T-helper 2 cell treated with Interferon-gamma antibody and Interleukin-4, amounts not matched to agents 5 μg/mL and 100 μg/mL, for 36 hours (primary cell): ENCODE data around the gene PRDX6.
"Not testable (repeated sequence)": the region's sequence is repeated elsewhere in the genome, so short reads cannot be mapped to it uniquely, and the experiment has no call there.

ENCODE experiments used
- DNase-seq: peaks from one replicate; pipeline ENCODE4 v3.0.0; 2021; ENCODE audit warnings: low spot score
- H3K27ac Mint-ChIP-seq: one replicate; pipeline ENCODE4 v1.8.0; 2021; ENCODE audit warnings: mild to moderate bottlenecking, mixed read lengths
- H3K27me3 Mint-ChIP-seq: one replicate; pipeline ENCODE4 v1.8.0; 2021; ENCODE audit warnings: low read depth, mixed read lengths
- H3K36me3 Mint-ChIP-seq: one replicate; pipeline ENCODE4 v1.8.0; 2021; ENCODE audit warnings: low read depth, mixed read lengths
- H3K4me1 Mint-ChIP-seq: one replicate; pipeline ENCODE4 v1.8.0; 2021; ENCODE audit warnings: low read depth, mixed read lengths
- H3K4me3 Mint-ChIP-seq: one replicate; pipeline ENCODE4 v1.8.0; 2022; ENCODE audit warnings: mild to moderate bottlenecking, moderate library complexity, mixed read lengths
- H3K9me3 Mint-ChIP-seq: one replicate; pipeline ENCODE4 v1.8.0; 2021; ENCODE audit warnings: mixed read lengths

Gene PRDX6

DNA sequence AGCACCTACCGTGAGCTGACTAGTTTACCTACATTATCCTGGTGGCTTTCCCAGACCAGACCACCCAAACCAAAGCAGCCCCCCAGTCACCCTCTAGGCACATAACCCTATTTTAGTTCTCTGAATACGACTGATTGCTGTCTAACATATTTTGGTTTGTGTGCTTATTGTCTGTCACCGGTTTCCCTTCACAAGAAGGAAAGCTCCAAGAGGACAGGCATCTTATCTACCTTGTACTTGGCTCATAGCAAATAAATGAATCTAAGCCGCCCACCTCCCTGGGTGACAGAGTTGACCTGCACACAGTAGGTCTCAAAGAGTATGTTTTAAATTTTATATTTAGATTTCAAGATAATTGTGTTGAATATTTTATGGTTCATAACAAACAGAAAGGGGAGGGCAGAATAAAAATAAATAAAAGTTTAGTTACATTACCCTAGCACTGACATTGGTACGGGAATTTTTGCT lies 904 bp upstream of the PRDX6 start:
- Mint-ChIP-seq H3K4me3 (peak overlapping the region; percentile 85), H3K4me1 (peaks cover 49% of the 10 kb centered on the region), H3K36me3 (peaks cover 44% of the 10 kb centered on the region), H3K9me3 (peaks cover 11% of the 10 kb centered on the region), H3K27ac (peak overlapping the region; percentile 95), H3K27me3 (no peaks in the 10 kb centered on the region)
- peak; percentile 13 for DNase-seq

DNA sequence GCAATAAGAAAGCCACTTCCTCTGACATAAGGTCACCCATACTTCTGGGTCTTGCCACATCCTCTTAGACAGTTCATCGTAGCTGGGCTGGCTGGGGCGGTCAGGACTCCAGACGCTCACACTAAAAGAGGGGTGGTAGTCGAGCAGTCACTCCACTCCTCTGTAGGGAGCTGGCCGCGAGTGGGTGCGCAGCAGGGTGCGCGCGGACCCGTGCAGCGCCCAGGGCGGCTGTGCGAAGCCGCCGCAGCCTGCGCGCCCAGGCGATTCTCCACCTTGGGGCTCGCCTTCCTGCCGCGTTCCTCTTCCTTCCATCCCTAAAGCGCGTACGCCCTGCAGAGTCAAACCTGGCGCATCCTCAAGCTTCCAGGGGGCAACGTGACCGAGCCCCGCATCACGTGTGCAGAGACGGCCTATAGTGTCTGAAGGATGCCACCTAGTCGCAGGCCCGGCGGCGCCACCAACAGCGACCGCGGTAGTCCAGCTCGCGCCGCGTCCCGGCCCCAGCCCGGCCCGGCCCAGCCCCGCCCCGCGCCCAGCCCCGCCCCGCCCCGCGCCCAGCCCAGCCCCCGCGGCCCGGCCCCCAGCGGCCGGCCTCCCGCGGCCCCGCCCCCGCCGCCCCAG lies 360 bp upstream of the PRDX6 start:
- no peaks in the 10 kb centered on the region for H3K27me3 Mint-ChIP-seq
- H3K27ac Mint-ChIP-seq, result peak overlapping the region; percentile 95
- peaks cover 5% of the 10 kb centered on the region for H3K9me3 Mint-ChIP-seq
- peak overlapping the region; percentile 87 for H3K4me3 Mint-ChIP-seq
- H3K4me1 Mint-ChIP-seq, result peaks cover 49% of the 10 kb centered on the region
- DNase-seq, result peak; percentile 81
- peaks cover 43% of the 10 kb centered on the region for H3K36me3 Mint-ChIP-seq

DNA sequence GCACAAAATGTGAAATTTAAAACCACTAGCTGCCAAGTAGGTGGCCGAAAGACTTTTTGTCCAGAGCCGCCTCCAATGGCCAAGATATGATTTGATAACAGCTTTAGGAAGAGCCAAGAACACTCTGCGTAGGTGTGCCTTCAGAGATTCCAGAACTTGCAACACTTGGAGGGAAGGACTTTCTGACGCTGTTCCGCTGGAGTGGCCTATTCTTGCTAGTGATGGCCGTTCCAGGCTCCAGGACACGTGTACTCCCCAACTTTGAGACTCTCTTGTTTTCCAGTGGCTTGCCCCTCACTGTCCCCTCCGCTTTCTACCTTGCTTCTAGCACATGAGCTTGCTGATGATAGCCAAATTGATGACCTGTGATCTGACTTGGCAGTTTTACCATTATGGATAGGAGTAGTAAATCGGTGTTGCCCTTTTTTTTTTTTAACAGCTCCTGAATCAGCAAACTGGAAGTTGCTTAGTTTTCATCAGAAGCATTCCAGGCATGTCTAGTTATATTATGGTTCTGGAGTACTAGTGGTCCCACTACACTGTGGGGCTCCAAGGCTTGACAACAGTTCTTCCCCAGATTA lies 1.0 kb downstream of the PRDX6 start:
- peak overlapping the region; percentile 71 for H3K27ac Mint-ChIP-seq
- H3K27me3 Mint-ChIP-seq, result no peaks in the 10 kb centered on the region
- no peak for DNase-seq
- H3K4me3 Mint-ChIP-seq, result peak overlapping the region; percentile 87
- H3K36me3 Mint-ChIP-seq, result peaks cover 46% of the 10 kb centered on the region
- H3K4me1 Mint-ChIP-seq, result peaks cover 51% of the 10 kb centered on the region
- H3K9me3 Mint-ChIP-seq, result no peaks in the 10 kb centered on the region

DNA sequence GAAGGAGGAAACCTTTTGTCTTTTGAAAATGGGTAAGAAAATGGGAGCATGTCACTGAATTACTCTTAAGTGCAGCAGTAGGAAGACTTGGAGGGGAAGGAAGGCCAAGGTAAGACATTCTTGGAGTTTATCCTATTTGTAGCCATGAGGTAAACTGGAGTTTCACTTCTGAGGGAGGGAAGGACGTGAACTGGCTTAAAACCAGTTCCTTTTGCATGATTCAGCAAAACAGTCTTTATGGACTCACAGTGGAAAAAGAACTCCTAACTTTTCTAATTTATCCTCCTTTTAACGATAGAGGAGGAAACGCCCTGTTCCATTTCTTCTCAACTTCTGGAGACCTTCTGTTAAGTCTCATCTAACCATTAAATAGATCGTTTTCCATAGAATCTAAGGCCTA lies 2.5 kb downstream of the PRDX6 start:
- Mint-ChIP-seq H3K4me1 (peaks cover 43% of the 10 kb centered on the region), H3K9me3 (no peaks in the 10 kb centered on the region), H3K36me3 (peaks cover 44% of the 10 kb centered on the region), H3K27ac (no peak overlapping the region), H3K4me3 (no peak overlapping the region), H3K27me3 (no peaks in the 10 kb centered on the region)
- no peak for DNase-seq

DNA sequence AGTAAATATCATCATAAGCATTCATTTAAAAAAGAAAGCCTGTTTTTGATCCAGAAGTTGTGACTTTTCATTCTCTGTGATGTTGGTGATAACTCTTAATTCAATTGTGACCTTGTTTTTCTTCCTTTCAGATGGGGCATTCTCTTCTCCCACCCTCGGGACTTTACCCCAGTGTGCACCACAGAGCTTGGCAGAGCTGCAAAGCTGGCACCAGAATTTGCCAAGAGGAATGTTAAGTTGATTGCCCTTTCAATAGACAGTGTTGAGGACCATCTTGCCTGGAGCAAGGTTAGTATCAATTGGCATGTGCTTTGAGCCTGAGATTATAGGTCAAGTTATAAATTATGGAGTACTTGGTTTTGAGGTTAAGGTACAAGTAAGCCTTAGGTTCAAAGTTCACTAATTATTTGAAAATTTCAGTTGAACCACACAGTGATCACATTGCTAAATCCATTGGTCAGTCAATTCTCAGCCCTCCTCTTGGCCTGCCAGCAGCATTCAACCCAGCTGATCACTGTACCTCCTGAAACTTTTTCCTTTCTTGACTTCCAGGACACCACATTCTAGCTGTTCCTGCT lies 4.1 kb downstream of the PRDX6 start:
- Mint-ChIP-seq H3K27ac (no peak overlapping the region), H3K36me3 (peaks cover 56% of the 10 kb centered on the region), H3K4me3 (no peak overlapping the region), H3K9me3 (no peaks in the 10 kb centered on the region), H3K4me1 (peaks cover 29% of the 10 kb centered on the region), H3K27me3 (no peaks in the 10 kb centered on the region)
- DNase-seq, result no peak

DNA sequence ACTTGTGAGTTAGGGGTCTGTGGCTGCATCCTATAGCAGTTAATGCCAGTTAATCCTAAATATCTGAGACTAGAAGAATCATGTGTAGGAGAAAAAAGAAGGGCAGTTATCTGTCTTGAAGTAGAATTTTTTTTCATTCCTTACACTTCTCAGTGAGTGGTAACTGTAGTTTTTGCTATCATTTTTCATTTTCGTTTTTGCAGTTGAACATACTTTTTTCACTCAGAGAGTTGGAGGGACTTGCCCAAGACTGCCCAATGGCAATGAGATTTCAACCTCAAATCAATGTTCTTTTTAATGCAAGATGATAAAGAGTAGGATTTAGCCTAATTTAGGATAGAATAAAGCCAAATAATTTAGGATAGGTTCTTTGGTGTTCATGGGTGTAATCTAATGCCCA lies 5.5 kb downstream of the PRDX6 start:
- DNase-seq, result no peak
- H3K27ac Mint-ChIP-seq, result no peak overlapping the region
- no peaks in the 10 kb centered on the region for H3K27me3 Mint-ChIP-seq
- peaks cover 27% of the 10 kb centered on the region for H3K4me1 Mint-ChIP-seq
- no peak overlapping the region for H3K4me3 Mint-ChIP-seq
- peaks cover 68% of the 10 kb centered on the region for H3K36me3 Mint-ChIP-seq
- no peaks in the 10 kb centered on the region for H3K9me3 Mint-ChIP-seq

DNA sequence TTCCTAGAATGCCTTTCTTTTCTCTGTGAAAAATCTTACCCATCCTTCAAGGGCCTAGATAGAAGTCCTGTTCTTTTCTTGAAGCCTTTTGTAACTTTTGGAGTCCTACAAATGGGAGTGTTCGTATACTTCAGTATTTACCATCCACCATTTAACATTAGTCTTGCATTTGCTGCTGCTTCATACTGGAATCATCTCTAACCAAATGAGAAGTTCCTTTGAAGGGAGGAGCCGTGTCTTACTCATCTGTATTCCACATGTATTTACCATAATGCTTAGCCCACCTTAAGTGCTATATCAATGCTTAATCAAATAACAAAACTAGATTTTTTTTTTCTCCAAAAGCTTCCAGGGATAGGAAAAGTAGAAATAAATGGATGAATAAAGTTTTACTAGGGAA lies 7.1 kb downstream of the PRDX6 start:
- Mint-ChIP-seq H3K27me3 (no peaks in the 10 kb centered on the region), H3K27ac (no peak overlapping the region), H3K4me1 (peaks cover 14% of the 10 kb centered on the region), H3K36me3 (peaks cover 75% of the 10 kb centered on the region), H3K9me3 (no peaks in the 10 kb centered on the region), H3K4me3 (no peak overlapping the region)
- no peak for DNase-seq

DNA sequence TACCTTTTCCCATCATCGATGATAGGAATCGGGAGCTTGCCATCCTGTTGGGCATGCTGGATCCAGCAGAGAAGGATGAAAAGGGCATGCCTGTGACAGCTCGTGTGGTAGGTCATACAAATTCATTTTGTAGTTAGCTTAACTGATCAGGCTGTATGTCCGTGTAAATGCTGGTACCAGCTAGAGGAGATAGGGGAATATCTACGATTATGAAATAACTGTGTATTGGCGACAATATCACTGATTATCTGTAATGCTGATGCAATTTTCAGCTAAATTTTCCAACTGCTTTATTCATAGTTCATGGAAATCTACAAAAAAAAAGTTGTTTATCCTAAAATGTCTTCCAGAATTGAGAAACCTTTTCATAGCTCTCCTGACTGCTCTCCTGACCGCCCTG lies 8.3 kb downstream of the PRDX6 start:
- no peaks in the 10 kb centered on the region for H3K27me3 Mint-ChIP-seq
- no peak overlapping the region for H3K4me3 Mint-ChIP-seq
- H3K36me3 Mint-ChIP-seq, result peaks cover 66% of the 10 kb centered on the region
- no peaks in the 10 kb centered on the region for H3K9me3 Mint-ChIP-seq
- DNase-seq, result no peak
- peaks cover 5% of the 10 kb centered on the region for H3K4me1 Mint-ChIP-seq
- no peak overlapping the region for H3K27ac Mint-ChIP-seq

DNA sequence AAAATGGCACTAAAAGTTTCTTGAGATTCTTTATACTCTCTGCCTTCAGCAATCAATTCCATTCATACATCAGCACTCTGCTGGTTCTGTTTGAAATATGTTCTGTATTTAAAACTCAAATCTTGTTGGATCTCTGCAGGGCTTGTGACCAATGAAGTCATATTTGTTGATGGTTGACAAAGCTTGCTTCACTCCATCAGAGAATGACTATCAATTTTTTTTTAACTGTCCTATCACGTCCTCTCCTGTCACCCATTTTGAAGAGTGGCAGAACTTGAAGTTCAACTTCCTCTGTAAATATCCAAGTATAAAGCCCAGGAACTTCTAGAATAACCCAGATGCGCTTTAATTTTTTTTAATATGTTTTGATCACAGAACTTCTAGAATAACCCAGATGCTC lies 10.9 kb downstream of the PRDX6 start:
- Mint-ChIP-seq H3K27ac (peak overlapping the region; percentile 27), H3K9me3 (peaks cover 2% of the 10 kb centered on the region), H3K27me3 (no peaks in the 10 kb centered on the region), H3K4me1 (peaks cover 4% of the 10 kb centered on the region), H3K36me3 (peaks cover 45% of the 10 kb centered on the region), H3K4me3 (no peak overlapping the region)
- DNase-seq, result no peak

DNA sequence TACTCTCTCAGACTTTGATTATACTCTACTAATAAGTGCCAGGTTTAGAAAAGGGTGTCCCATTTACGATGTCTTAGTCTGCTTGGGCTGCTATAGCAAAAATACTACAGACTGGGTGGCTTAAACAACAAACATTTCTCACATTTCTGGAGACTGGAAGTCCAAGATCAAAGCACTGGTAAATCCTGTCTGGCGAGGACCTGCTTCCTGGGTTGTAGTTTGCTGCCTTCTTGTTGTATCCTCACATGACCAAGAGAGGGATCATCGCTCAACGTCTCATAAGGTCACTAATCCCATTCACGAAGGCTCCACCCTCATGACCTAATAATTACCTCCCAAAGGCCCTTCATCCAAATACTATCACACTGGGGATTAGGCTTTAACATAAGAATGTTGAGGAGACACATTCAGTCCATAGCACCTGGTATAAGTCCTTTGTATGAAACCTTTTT lies 12.0 kb downstream of the PRDX6 start:
- Mint-ChIP-seq H3K27ac (no peak overlapping the region), H3K4me3 (no peak overlapping the region), H3K36me3 (peaks cover 41% of the 10 kb centered on the region), H3K9me3 (peaks cover 10% of the 10 kb centered on the region), H3K4me1 (peaks cover 4% of the 10 kb centered on the region), H3K27me3 (no peaks in the 10 kb centered on the region)
- DNase-seq, result no peak

DNA sequence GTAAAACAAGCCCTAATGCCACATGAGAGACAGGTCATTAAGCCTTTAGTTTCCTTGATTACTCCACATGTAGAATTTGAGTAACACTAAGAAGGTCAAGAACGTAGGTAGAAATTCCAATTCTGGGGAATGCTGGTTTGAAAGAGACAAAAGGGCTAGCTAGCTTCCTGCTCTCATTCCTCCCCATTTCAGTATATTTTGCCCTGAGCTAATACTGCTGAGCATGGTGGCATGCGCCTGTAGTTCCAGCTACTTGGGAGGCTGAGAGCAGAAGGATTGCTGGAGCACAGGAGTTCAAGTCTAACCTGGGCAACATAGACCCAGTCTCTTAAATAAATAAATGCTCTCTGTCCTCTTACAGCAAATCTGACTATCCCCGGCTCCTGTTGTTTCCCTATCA lies 12.8 kb downstream of the PRDX6 start:
- H3K4me3 Mint-ChIP-seq, result no peak overlapping the region

DNA sequence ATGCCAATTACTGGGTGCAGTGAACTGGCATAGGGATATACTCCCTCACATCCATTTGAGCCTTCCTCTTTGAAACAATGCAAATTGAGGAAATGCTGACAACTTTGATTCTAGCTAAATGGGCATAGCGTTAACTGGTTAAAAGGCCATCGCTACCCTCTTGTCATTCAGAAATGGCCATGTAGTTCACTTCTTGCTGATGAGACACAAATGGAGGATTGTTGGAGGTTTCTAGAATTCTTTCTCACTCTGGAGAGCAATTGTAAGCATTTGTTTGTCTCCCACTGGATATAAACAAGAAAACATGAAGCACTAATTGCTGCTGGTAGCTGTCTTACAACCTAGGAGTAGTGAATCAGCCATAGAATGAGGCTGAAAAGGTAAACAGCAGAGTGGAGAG lies 14.4 kb downstream of the PRDX6 start:
- Mint-ChIP-seq H3K36me3 (peaks cover 20% of the 10 kb centered on the region), H3K27ac (no peak overlapping the region), H3K9me3 (peaks cover 12% of the 10 kb centered on the region), H3K4me1 (peaks cover 3% of the 10 kb centered on the region), H3K27me3 (no peaks in the 10 kb centered on the region), H3K4me3 (no peak overlapping the region)
- DNase-seq, result no peak

More for the DNA sequence above, 12.8 kb downstream of the PRDX6 start:
- no peaks in the 10 kb centered on the region for H3K27me3 Mint-ChIP-seq
- peaks cover 35% of the 10 kb centered on the region for H3K36me3 Mint-ChIP-seq
- peaks cover 12% of the 10 kb centered on the region for H3K9me3 Mint-ChIP-seq
- peaks cover 3% of the 10 kb centered on the region for H3K4me1 Mint-ChIP-seq
- H3K27ac Mint-ChIP-seq, result no peak overlapping the region
- DNase-seq, result no peak

DNA sequence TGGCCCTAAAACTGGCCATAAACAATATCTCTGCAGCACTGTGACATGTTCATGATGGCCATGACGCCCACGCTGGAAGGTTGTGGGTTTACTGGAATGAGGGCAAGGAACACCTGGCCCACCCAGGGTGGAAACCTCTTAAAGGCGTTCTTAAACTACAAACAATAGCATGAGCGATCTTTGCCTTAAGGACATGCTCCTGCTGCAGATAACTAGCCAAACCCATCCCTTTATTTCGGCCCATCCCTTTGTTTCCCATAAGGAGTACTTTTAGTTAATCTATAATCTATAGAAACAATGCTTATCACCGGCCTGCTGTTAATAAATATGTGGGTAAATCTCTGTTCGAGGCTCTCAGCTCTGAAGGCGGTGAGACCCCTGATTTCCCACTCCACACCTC lies 16.0 kb downstream of the PRDX6 start:
- H3K36me3 Mint-ChIP-seq, DNase-seq, H3K4me1 Mint-ChIP-seq, H3K27me3 Mint-ChIP-seq, H3K27ac Mint-ChIP-seq, H3K4me3 Mint-ChIP-seq: not testable (repeated sequence)
- H3K9me3 Mint-ChIP-seq, result peaks cover 20% of the 10 kb centered on the region

DNA sequence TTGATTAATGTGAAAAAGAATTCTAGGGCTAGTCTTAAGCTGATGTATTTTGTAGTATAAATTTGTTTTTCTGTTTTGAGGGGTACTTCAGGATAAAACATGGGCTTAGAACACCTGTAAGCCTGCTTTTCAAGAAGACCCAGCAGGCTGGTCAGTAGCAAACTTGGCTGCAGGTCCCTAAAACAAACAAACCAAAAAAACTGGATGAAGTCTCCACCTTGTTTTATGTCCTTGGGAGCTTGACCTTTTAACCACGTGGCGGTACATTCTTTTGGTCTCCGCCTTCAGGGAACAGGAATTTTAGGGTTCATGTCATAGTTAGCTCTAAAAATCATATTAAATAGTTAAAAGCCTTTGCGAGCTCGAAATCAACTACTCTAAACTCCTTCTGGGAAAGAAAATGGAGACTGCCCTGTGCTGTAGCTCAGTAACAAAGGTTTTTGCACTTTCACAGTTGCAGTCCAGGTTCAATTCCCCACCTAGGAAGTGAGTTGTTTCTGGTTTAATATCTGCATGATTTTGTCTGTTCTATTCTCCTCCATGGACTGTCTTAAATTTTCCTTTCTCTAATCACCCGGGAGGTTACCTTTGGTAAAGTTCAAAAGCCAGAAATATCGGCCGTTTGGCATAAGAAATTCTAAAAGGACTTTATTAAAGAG lies 18.6 kb downstream of the PRDX6 start:
- H3K36me3 Mint-ChIP-seq, result no peaks in the 10 kb centered on the region
- H3K4me1 Mint-ChIP-seq, result peaks cover 3% of the 10 kb centered on the region
- DNase-seq, result no peak
- no peak overlapping the region for H3K4me3 Mint-ChIP-seq
- H3K27ac Mint-ChIP-seq, result no peak overlapping the region
- H3K9me3 Mint-ChIP-seq, result peaks cover 27% of the 10 kb centered on the region
- H3K27me3 Mint-ChIP-seq, result peaks cover 3% of the 10 kb centered on the region
